ENCODE data around the gene LPCAT2.

The LPCAT2 gene

DNA sequence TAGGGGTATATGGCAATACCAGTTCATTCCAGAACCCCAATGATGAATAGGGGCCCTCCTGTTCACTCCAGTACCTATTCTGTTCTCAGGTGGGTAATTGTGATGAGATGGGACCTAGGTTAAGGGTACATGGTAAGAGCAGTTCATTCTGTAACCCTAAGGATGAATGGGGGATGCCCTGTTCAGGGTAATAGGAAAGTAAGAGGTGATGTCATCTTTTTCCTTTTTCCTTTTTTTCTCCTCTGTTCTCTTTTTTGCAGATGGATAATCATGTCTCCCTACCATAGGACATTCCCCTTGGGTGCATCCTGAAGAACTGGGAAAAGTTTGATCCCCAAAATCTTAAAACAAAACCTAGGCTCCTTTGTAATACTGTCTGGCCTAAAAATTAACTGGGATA is 121.9 kb downstream of the LPCAT2 start:
- Histone ChIP-seq H3K27ac (no peak overlapping the region), H3K27me3 (ENCODE audit: insufficient read depth, low read depth, severe bottlenecking) (no peaks in the 10 kb centered on the region), H3K36me3 (no peaks in the 10 kb centered on the region), H3K4me3 (ENCODE audit: low read depth, low read length) (no peak overlapping the region), H3K9me3 (ENCODE audit: severe bottlenecking) (no peaks in the 10 kb centered on the region)
- TF ChIP-seq, protein P1, sequence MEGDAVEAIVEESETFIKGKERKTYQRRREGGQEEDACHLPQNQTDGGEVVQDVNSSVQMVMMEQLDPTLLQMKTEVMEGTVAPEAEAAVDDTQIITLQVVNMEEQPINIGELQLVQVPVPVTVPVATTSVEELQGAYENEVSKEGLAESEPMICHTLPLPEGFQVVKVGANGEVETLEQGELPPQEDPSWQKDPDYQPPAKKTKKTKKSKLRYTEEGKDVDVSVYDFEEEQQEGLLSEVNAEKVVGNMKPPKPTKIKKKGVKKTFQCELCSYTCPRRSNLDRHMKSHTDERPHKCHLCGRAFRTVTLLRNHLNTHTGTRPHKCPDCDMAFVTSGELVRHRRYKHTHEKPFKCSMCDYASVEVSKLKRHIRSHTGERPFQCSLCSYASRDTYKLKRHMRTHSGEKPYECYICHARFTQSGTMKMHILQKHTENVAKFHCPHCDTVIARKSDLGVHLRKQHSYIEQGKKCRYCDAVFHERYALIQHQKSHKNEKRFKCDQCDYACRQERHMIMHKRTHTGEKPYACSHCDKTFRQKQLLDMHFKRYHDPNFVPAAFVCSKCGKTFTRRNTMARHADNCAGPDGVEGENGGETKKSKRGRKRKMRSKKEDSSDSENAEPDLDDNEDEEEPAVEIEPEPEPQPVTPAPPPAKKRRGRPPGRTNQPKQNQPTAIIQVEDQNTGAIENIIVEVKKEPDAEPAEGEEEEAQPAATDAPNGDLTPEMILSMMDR (IDR thresholded peaks at IDR 0.05; ENCODE audit: low read depth, low read length), result no peak
- DNase-seq, result no peak

DNA sequence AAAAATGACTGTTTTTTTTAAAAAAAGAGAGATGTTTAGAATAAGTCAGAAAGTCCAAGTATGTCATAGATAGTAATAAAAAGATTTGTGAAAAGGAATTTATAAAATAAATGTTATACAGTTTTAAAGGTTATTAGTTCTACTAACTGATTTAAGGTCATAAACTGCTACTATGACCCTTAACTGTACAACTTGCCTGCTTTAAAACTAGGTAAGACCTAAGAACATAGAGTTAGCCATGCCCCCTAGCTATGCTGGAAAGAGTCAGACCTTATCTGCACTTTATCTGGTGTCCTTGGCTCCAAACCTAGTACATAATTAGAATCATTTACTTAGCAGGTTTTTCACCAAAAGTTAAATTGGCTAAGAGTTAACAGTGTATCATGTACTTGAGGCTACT is 123.4 kb downstream of the LPCAT2 start:
- H3K27me3 ChIP-seq (ENCODE audit: insufficient read depth, low read depth, severe bottlenecking), result no peaks in the 10 kb centered on the region
- TF ChIP-seq, protein P1 (IDR thresholded peaks at IDR 0.05; ENCODE audit: low read depth, low read length), result no peak
- DNase-seq, result no peak
- H3K27ac ChIP-seq, result no peak overlapping the region
- no peaks in the 10 kb centered on the region for H3K9me3 ChIP-seq (ENCODE audit: severe bottlenecking)
- no peak overlapping the region for H3K4me3 ChIP-seq (ENCODE audit: low read depth, low read length)
- no peaks in the 10 kb centered on the region for H3K36me3 ChIP-seq

DNA sequence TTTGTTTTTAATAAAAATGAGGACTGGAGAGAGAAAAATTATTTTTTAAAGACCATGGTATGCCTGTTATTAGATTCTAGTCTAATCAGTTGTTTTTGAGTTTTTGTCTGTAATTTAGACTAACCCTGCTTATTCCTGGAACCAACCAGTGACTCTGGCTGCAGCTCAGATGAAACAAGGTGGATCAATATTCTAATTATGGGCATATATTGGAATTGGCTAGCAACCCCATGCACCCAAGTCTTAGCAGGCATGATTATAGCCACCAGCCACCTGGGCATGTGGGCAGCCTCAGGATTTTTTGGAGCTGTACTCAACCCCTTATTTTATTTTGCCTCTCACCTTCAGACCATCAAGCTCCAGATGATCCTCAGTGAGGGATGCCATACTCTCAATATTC is 125.3 kb downstream of the LPCAT2 start:
- no peak for DNase-seq
- Histone ChIP-seq H3K27ac (no peak overlapping the region), H3K4me3 (ENCODE audit: low read depth, low read length) (no peak overlapping the region), H3K27me3 (ENCODE audit: insufficient read depth, low read depth, severe bottlenecking) (no peaks in the 10 kb centered on the region), H3K36me3 (no peaks in the 10 kb centered on the region), H3K9me3 (ENCODE audit: severe bottlenecking) (no peaks in the 10 kb centered on the region)
- TF ChIP-seq, protein P1 (IDR thresholded peaks at IDR 0.05; ENCODE audit: low read depth, low read length), result no peak

All from WERI-Rb-1 (cell line).